Erythroblast (primary cell): ENCODE data around the gene CNRIP1.
"Not testable (repeated sequence)": the region's sequence is repeated elsewhere in the genome, so short reads cannot be mapped to it uniquely, and the experiment has no call there.

Source experiments
- DNase-seq, 2 experiments: peaks; one replicate each; lab custom pipeline; 2025; lab: John Stamatoyannopoulos, UW
- GATA1 ChIP-seq: IDR thresholded peaks from 2 replicates; pipeline ENCODE4 v1.6.1; 2011; ENCODE audit warnings: low read depth, mild to moderate bottlenecking, control low read depth, low read length, moderate library complexity
- POLR2A ChIP-seq: IDR thresholded peaks from 2 replicates; pipeline ENCODE4 v1.6.1; 2011; ENCODE audit warnings: mild to moderate bottlenecking, low read length

Gene CNRIP1

GRCh38 chr2:68320118-68320641, 431 bp upstream of the CNRIP1 start:
- peak; percentile 96 for DNase-seq
- TF ChIP-seq GATA1 = no peak
- peak; percentile 84 for TF ChIP-seq POLR2A

- DNase-seq = peak; percentile 78 to 80
- TF ChIP-seq GATA1 (no peak), POLR2A (no peak)
Measured at GRCh38 chr2:68318914-68319397, 793 bp downstream of the CNRIP1 start.

- DNase-seq = peak; percentile 73 to 76
Measured at GRCh38 chr2:68317971-68318913, 1.5 kb downstream of the CNRIP1 start.

GRCh38 chr2:68316111-68316510, 3.6 kb downstream of the CNRIP1 start:
- peak in 1 of 2 experiments; percentile 23 for DNase-seq
- TF ChIP-seq GATA1 = no peak
- TF ChIP-seq POLR2A = no peak

More at GRCh38 chr2:68317971-68318913, 1.5 kb downstream of the CNRIP1 start:
- TF ChIP-seq POLR2A = peak; percentile 60
- no peak for TF ChIP-seq GATA1

GRCh38 chr2:68311033-68311432, 8.7 kb downstream of the CNRIP1 start:
- TF ChIP-seq POLR2A (no peak), GATA1 (no peak)
- DNase-seq = no peak

- TF ChIP-seq GATA1 (no peak), POLR2A (peak; percentile 26)
- DNase-seq = peak; percentile 30 to 62
Measured at GRCh38 chr2:68309426-68309825, 10.3 kb downstream of the CNRIP1 start.

- DNase-seq = not testable (repeated sequence)
Measured at GRCh38 chr2:68303902-68304272, 15.9 kb downstream of the CNRIP1 start.

- no peak for DNase-seq
- TF ChIP-seq POLR2A = no peak
Measured at GRCh38 chr2:68303033-68303901, 16.5 kb downstream of the CNRIP1 start.

GRCh38 chr2:68302281-68302875, 17.4 kb downstream of the CNRIP1 start:
- DNase-seq = peak; percentile 30 to 74
- TF ChIP-seq GATA1 = no peak
- TF ChIP-seq POLR2A = peak; percentile 28

- DNase-seq = peak; percentile 34 to 35
- TF ChIP-seq POLR2A (no peak), GATA1 (no peak)
Measured at GRCh38 chr2:68295516-68295915, 24.2 kb downstream of the CNRIP1 start.

GRCh38 chr2:68294913-68295312, 24.8 kb downstream of the CNRIP1 start:
- peak; percentile 28 for TF ChIP-seq POLR2A
- TF ChIP-seq GATA1 = no peak

GRCh38 chr2:68294187-68294586, 25.6 kb downstream of the CNRIP1 start:
- TF ChIP-seq GATA1 (no peak), POLR2A (no peak)
- DNase-seq = no peak

More at GRCh38 chr2:68294913-68295312, 24.8 kb downstream of the CNRIP1 start:
- peak; percentile 31 to 32 for DNase-seq

- no peak for DNase-seq
- TF ChIP-seq POLR2A (no peak), GATA1 (no peak)
Measured at GRCh38 chr2:68293755-68294154, 26.0 kb downstream of the CNRIP1 start.

- DNase-seq = no peak
- TF ChIP-seq POLR2A = no peak
- TF ChIP-seq GATA1 = no peak
Measured at GRCh38 chr2:68293024-68293423, 26.7 kb downstream of the CNRIP1 start.
